A673 (cell line): Measurements from ENCODE around the gene WDFY3. TPM values are rescaled to one million over a fixed set of nuclear protein-coding genes. Genes with fewer than 3 reads are reported as not detected.

Source experiments
- BruUV-seq: library from RNA; stranded (reverse); fragments of 400-500 nt; replicated peaks from 2 replicates; lab custom pipeline; 2021; lab: Mats Ljungman, UMichigan
- CTCF ChIA-PET: fragments of 300-600 bp; sonication (Branson Sonifier 250); formaldehyde crosslinking; loops from one replicate; lab custom pipeline; 2022; ENCODE audit warnings: antibody characterized with exemption; lab: Charles Lee
- POLR2A ChIA-PET: fragments of 300-600 bp; sonication (Branson Sonifier 250); formaldehyde crosslinking; loops from one replicate; lab custom pipeline; 2022; ENCODE audit warnings: antibody characterized with exemption; ENCODE audit not compliant: low non-redundant PET; lab: Charles Lee
- DNase-seq: peaks from one replicate; pipeline ENCODE4 v3.0.0-alpha.2; 2015; ENCODE audit warnings: low spot score
- H3K27ac ChIP-seq: fragments of 200-600 bp; sonication (generic); 2 replicates; pipeline ENCODE4 v1.5.1; 2016; ENCODE audit warnings: mixed run types, low read depth, mild to moderate bottlenecking, mixed read lengths, antibody characterized with exemption, low read length; ENCODE audit not compliant: poor library complexity, severe bottlenecking
- H3K27me3 ChIP-seq: fragments of 200-600 bp; sonication (generic); replicated peaks from 2 replicates; pipeline ENCODE4 v1.6.1; 2017; ENCODE audit warnings: mixed run types, low read depth, mild to moderate bottlenecking, mixed read lengths, antibody characterized with exemption, low read length; ENCODE audit not compliant: insufficient read depth, poor library complexity
- H3K36me3 ChIP-seq: fragments of 200-600 bp; sonication (generic); 2 replicates; pipeline ENCODE4 v1.6.1; 2016; ENCODE audit warnings: mixed run types, mild to moderate bottlenecking, mixed read lengths, antibody characterized with exemption, low read length; ENCODE audit not compliant: insufficient read depth, poor library complexity, severe bottlenecking
- H3K4me1 ChIP-seq: fragments of 200-600 bp; sonication (generic); 2 replicates; pipeline ENCODE4 v1.6.1; 2017; ENCODE audit warnings: mixed run types, mild to moderate bottlenecking, mixed read lengths, antibody characterized with exemption, low read length; ENCODE audit not compliant: insufficient read depth, poor library complexity, severe bottlenecking
- H3K4me3 ChIP-seq: fragments of 200-600 bp; sonication (generic); 2 replicates; pipeline ENCODE4 v1.5.1; 2016; ENCODE audit warnings: low read depth, mixed run types, mild to moderate bottlenecking, mixed read lengths, low read length; ENCODE audit not compliant: poor library complexity, severe bottlenecking
- H3K9me3 ChIP-seq: fragments of 200-600 bp; sonication (generic); 2 replicates; pipeline ENCODE4 v1.6.1; 2016; ENCODE audit warnings: mixed run types, low read depth, mild to moderate bottlenecking, mixed read lengths, antibody characterized with exemption, low read length; ENCODE audit not compliant: poor library complexity, severe bottlenecking
- CTCF ChIP-seq: fragments of 300-800, 200-600 bp; sonication (generic); conservative IDR thresholded peaks from 2 replicates; pipeline ENCODE4 v1.5.1; 2017; ENCODE audit warnings: low read depth, mild to moderate bottlenecking, antibody characterized with exemption, low read length, moderate library complexity, mixed read lengths
- EZH2 ChIP-seq: fragments of 200-600 bp; sonication (generic); IDR thresholded peaks from 2 replicates; pipeline ENCODE4 v1.6.1; 2017; ENCODE audit warnings: borderline replicate concordance, low read depth, mild to moderate bottlenecking, mixed read lengths, antibody characterized with exemption, low read length; ENCODE audit not compliant: poor library complexity, severe bottlenecking
- intact Hi-C: fragments of 100-400 bp; cut with micrococcal nuclease; formaldehyde crosslinking; loops from one replicate; pipeline ENCODE4 v1.10.0; 2022; ENCODE audit not compliant: unreplicated experiment
- total RNA-seq: library from RNA; stranded (reverse); gene quantifications from 2 replicates; pipeline ENCODE4 v1.2.3, GENCODE V29; 2021

WDFY3 gene
- total RNA-seq, 1 experiment from 2014 or later = 43.4 TPM

- H3K4me3 ChIP-seq = no peak overlapping the region
- no TSS peak for BruUV-seq
- POLR2A ChIA-PET = no interaction called here
- intact Hi-C loops = no loop called here
- DNase-seq = peak; percentile 1
- H3K9me3 ChIP-seq = no peaks in the 10 kb centered on the region
- no peak for TF ChIP-seq CTCF
- no peak for TF ChIP-seq EZH2
- no peaks in the 10 kb centered on the region for H3K27me3 ChIP-seq
- CTCF ChIA-PET = no interaction called here
- H3K4me1 ChIP-seq = peaks cover 9% of the 10 kb centered on the region
- H3K36me3 ChIP-seq = peaks cover 14% of the 10 kb centered on the region
- H3K27ac ChIP-seq = no peak overlapping the region
These were observed 118.1 kb downstream of the WDFY3 start for GRCh38 chr4:84848432-84848831.

- Histone ChIP-seq H3K9me3 (no peaks in the 10 kb centered on the region), H3K4me3 (no peak overlapping the region), H3K27me3 (no peaks in the 10 kb centered on the region), H3K36me3 (peaks cover 14% of the 10 kb centered on the region), H3K4me1 (peaks cover 9% of the 10 kb centered on the region), H3K27ac (no peak overlapping the region)
- intact Hi-C loops = no loop called here
- POLR2A ChIA-PET = no interaction called here
- CTCF ChIA-PET = no interaction called here
- TF ChIP-seq CTCF (no peak), EZH2 (no peak)
- BruUV-seq = no TSS peak
- no peak for DNase-seq
These were observed 118.5 kb downstream of the WDFY3 start for GRCh38 chr4:84847978-84848377.

- Histone ChIP-seq H3K36me3 (peaks cover 14% of the 10 kb centered on the region), H3K27me3 (no peaks in the 10 kb centered on the region), H3K4me1 (peaks cover 9% of the 10 kb centered on the region), H3K27ac (no peak overlapping the region), H3K4me3 (no peak overlapping the region), H3K9me3 (no peaks in the 10 kb centered on the region)
- ChIA-PET POLR2A (no interaction called here), CTCF (no interaction called here)
- DNase-seq = no peak
- BruUV-seq = no TSS peak
- intact Hi-C loops = no loop called here
- TF ChIP-seq CTCF = no peak
- TF ChIP-seq EZH2 = no peak
These were observed 119.5 kb downstream of the WDFY3 start for GRCh38 chr4:84846985-84847384.
